MM.1S (cell line): ENCODE measurements around the gene UST.

Experiments
- DNase-seq: peaks from one replicate; pipeline ENCODE4 v3.0.0-alpha.2; 2015
- H2AFZ ChIP-seq: fragments of 300-600 bp; sonication (generic); 2 replicates; pipeline ENCODE4 v1.6.0; 2016; ENCODE audit warnings: antibody characterized with exemption, low read length
- H3F3A ChIP-seq: fragments of 300-600 bp; sonication (generic); 2 replicates; pipeline ENCODE4 v1.6.1; 2016; ENCODE audit warnings: mild to moderate bottlenecking, antibody characterized with exemption, low read length, moderate library complexity, mixed read lengths; ENCODE audit not compliant: insufficient read depth
- H3K27ac ChIP-seq: fragments of 300-600 bp; sonication (generic); 2 replicates; pipeline ENCODE4 v1.5.1; 2016; ENCODE audit warnings: mild to moderate bottlenecking, low read length
- H3K27me3 ChIP-seq: fragments of 300-600 bp; sonication (generic); replicated peaks from 2 replicates; pipeline ENCODE4 v1.6.0; 2016; ENCODE audit warnings: low read length; ENCODE audit not compliant: insufficient read depth
- H3K36me3 ChIP-seq: fragments of 300-600 bp; sonication (generic); replicated peaks from 2 replicates; pipeline ENCODE4 v1.6.1; 2016; ENCODE audit warnings: mild to moderate bottlenecking, low read length, mixed read lengths; ENCODE audit not compliant: insufficient read depth
- H3K4me1 ChIP-seq: fragments of 300-600 bp; sonication (generic); 2 replicates; pipeline ENCODE4 v1.6.1; 2016; ENCODE audit warnings: low read length, mixed read lengths
- H3K4me2 ChIP-seq: fragments of 300-600 bp; sonication (generic); 2 replicates; pipeline ENCODE4 v1.6.0; 2016; ENCODE audit warnings: low read depth, low read length
- H3K4me3 ChIP-seq: fragments of 300-600 bp; sonication (generic); 2 replicates; pipeline ENCODE4 v1.5.1; 2016; ENCODE audit warnings: low read length, mixed read lengths
- H3K79me2 ChIP-seq: fragments of 300-600 bp; sonication (generic); 2 replicates; pipeline ENCODE4 v1.6.1; 2016; ENCODE audit warnings: mixed run types, low read length, mixed read lengths
- H3K9ac ChIP-seq: fragments of 300-600 bp; sonication (generic); 2 replicates; pipeline ENCODE4 v1.6.1; 2016; ENCODE audit warnings: low read length, mixed read lengths
- H3K9me2 ChIP-seq: fragments of 300-600 bp; sonication (generic); replicated peaks from 2 replicates; pipeline ENCODE4 v1.6.1; 2016; ENCODE audit warnings: mild to moderate bottlenecking, low read length, mixed read lengths; ENCODE audit not compliant: insufficient read depth
- H3K9me3 ChIP-seq: fragments of 300-600 bp; sonication (generic); replicated peaks from 2 replicates; pipeline ENCODE4 v1.6.1; 2016; ENCODE audit warnings: mild to moderate bottlenecking, low read length, mixed read lengths; ENCODE audit not compliant: insufficient read depth
- H4K20me1 ChIP-seq: fragments of 300-600 bp; sonication (generic); 2 replicates; pipeline ENCODE4 v1.6.1; 2016; ENCODE audit warnings: mild to moderate bottlenecking, low read length, moderate library complexity, mixed read lengths; ENCODE audit not compliant: insufficient read depth
- CTCF ChIP-seq: fragments of 300-600 bp; sonication (generic); IDR thresholded peaks from 2 replicates; pipeline ENCODE4 v1.5.1; 2016; ENCODE audit warnings: antibody characterized with exemption, low read length, mixed read lengths
- EZH2 ChIP-seq: fragments of 300-600 bp; sonication (generic); optimal IDR thresholded peaks from 2 replicates; pipeline ENCODE3; 2017; ENCODE audit warnings: low read depth, mild to moderate bottlenecking, antibody characterized with exemption, low read length, mixed read lengths
- EZH2phosphoT487 ChIP-seq: fragments of 300-600 bp; sonication (generic); IDR thresholded peaks from 2 replicates; pipeline ENCODE4 v1.6.1; 2018; ENCODE audit warnings: antibody characterized with exemption, low read length

UST gene

GRCh38 chr6:149071997-149072396, 325.2 kb downstream of the UST start:
- no peaks in the 10 kb centered on the region for H3K9me2 ChIP-seq
- H3K4me3 ChIP-seq: no peak overlapping the region
- no peak overlapping the region for H2AFZ ChIP-seq
- no peaks in the 10 kb centered on the region for H4K20me1 ChIP-seq
- no peak for DNase-seq
- no peaks in the 10 kb centered on the region for H3K9me3 ChIP-seq
- no peak overlapping the region for H3K27ac ChIP-seq
- no peaks in the 10 kb centered on the region for H3K4me1 ChIP-seq
- H3K27me3 ChIP-seq: no peaks in the 10 kb centered on the region
- H3K36me3 ChIP-seq: no peaks in the 10 kb centered on the region
- H3F3A ChIP-seq: no peaks in the 10 kb centered on the region
- TF ChIP-seq CTCF (no peak), EZH2phosphoT487 (no peak), EZH2 (no peak)
- H3K9ac ChIP-seq: no peak overlapping the region
- no peaks in the 10 kb centered on the region for H3K79me2 ChIP-seq
- H3K4me2 ChIP-seq: no peak overlapping the region

GRCh38 chr6:149074832-149075258, 328.0 kb downstream of the UST start:
- Histone ChIP-seq H3K27me3 (no peaks in the 10 kb centered on the region), H3F3A (no peaks in the 10 kb centered on the region), H3K9ac (no peak overlapping the region), H3K27ac (no peak overlapping the region), H3K79me2 (no peaks in the 10 kb centered on the region), H2AFZ (no peak overlapping the region), H3K9me2 (no peaks in the 10 kb centered on the region), H3K4me2 (no peak overlapping the region), H3K4me1 (no peaks in the 10 kb centered on the region), H3K36me3 (no peaks in the 10 kb centered on the region), H4K20me1 (no peaks in the 10 kb centered on the region), H3K4me3 (no peak overlapping the region), H3K9me3 (no peaks in the 10 kb centered on the region)
- no peak for DNase-seq
- TF ChIP-seq EZH2: no peak
- TF ChIP-seq CTCF: no peak
- TF ChIP-seq EZH2phosphoT487: no peak

DNA sequence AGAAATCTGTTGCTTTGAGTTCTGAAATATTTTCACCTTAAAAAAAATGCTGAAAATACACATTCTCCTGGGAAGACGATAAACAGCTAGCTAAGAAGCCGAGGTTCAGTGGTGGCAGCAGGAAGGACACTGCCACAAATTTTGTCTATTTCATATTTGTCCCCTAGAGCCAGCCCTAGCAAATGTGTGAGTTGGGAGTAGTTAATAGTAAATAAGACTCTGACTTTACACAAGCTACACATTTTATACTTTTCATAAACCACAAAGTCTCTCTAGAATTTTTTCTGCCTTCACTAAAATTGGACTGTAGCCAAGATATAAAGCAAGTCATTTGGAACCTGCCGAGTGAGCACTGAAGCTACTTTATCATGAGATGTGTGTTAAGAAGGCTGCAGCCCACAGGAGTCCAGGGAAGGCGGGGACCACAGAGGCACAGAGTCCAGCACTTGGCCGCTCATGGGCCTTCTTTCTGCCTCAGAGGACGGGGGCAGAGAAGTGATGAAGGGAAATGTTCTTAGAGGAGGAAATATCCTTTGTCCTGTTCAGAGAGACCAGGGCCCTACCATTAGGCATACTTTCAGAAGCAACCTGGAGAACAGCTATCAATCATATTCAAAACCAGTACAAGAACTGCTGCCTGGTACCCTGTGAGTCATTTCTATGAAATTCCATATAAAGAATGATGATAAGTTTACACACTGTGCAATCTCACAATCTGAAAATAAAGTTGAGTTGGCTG, 329.0 kb downstream of the UST start:
- no peak overlapping the region for H3K4me2 ChIP-seq
- no peaks in the 10 kb centered on the region for H3K36me3 ChIP-seq
- no peak overlapping the region for H3K4me3 ChIP-seq
- no peak for DNase-seq
- H3K9ac ChIP-seq: no peak overlapping the region
- no peak overlapping the region for H3K27ac ChIP-seq
- no peaks in the 10 kb centered on the region for H3K4me1 ChIP-seq
- TF ChIP-seq EZH2: no peak
- TF ChIP-seq EZH2phosphoT487: no peak
- TF ChIP-seq CTCF: no peak
- no peaks in the 10 kb centered on the region for H3F3A ChIP-seq
- no peaks in the 10 kb centered on the region for H3K9me3 ChIP-seq
- H2AFZ ChIP-seq: no peak overlapping the region
- H3K9me2 ChIP-seq: no peaks in the 10 kb centered on the region
- no peaks in the 10 kb centered on the region for H3K79me2 ChIP-seq
- H3K27me3 ChIP-seq: no peaks in the 10 kb centered on the region
- H4K20me1 ChIP-seq: no peaks in the 10 kb centered on the region
